Measurements from ENCODE around the gene WNT16.
"Not testable (repeated sequence)": the region's sequence is repeated elsewhere in the genome, so short reads cannot be mapped to it uniquely, and the experiment has no call there.

The WNT16 gene

GRCh38 chr7:121328508-121329190 is at the start of gene WNT16:
Gene WNT16 (plus strand): TSS chr7:121329000. CDS start chr7:121329293, 293 bp downstream.
- Mint-ChIP-seq H3K27me3 (peaks cover 53% of the 10 kb centered on the region), H3K4me1 (ENCODE audit: low read depth) (peaks cover 5% of the 10 kb centered on the region), H3K27ac (no peak within 1 kb of the TSS), H3K36me3 (ENCODE audit: low read depth) (no peaks in the 10 kb centered on the region), H3K9me3 (no peaks in the 10 kb centered on the region), H3K4me3 (no peak within 1 kb of the TSS)
- intact Hi-C loops (cut with micrococcal nuclease) = no loop called here

GRCh38 chr7:121279060-121279620 is 49.7 kb upstream of the WNT16 start:
- intact Hi-C loops (cut with micrococcal nuclease) = no loop called here
- Mint-ChIP-seq H3K27me3 (no peaks in the 10 kb centered on the region), H3K36me3 (ENCODE audit: low read depth) (no peaks in the 10 kb centered on the region), H3K9me3 (peaks cover 10% of the 10 kb centered on the region), H3K4me3 (no peak overlapping the region), H3K4me1 (ENCODE audit: low read depth) (no peaks in the 10 kb centered on the region), H3K27ac (no peak overlapping the region)

GRCh38 chr7:121279822-121280221 is 49.0 kb upstream of the WNT16 start:
- Mint-ChIP-seq H3K36me3 (ENCODE audit: low read depth) (no peaks in the 10 kb centered on the region), H3K4me3 (no peak overlapping the region), H3K27ac (no peak overlapping the region), H3K4me1 (ENCODE audit: low read depth) (no peaks in the 10 kb centered on the region), H3K9me3 (peaks cover 17% of the 10 kb centered on the region), H3K27me3 (no peaks in the 10 kb centered on the region)
- intact Hi-C loops (cut with micrococcal nuclease) = no loop called here

- intact Hi-C loops (cut with micrococcal nuclease) = no loop called here
- H3K4me3 Mint-ChIP-seq = no peak overlapping the region
Measured at GRCh38 chr7:121280656-121281055, 48.1 kb upstream of the WNT16 start.

GRCh38 chr7:121282129-121282528 is 46.7 kb upstream of the WNT16 start:
- Mint-ChIP-seq H3K27ac (no peak overlapping the region), H3K9me3 (peaks cover 40% of the 10 kb centered on the region), H3K36me3 (ENCODE audit: low read depth) (no peaks in the 10 kb centered on the region), H3K4me3 (no peak overlapping the region), H3K4me1 (ENCODE audit: low read depth) (no peaks in the 10 kb centered on the region), H3K27me3 (no peaks in the 10 kb centered on the region)
- intact Hi-C loops (cut with micrococcal nuclease) = no loop called here

More at GRCh38 chr7:121280656-121281055, 48.1 kb upstream of the WNT16 start:
- Mint-ChIP-seq H3K4me1 (ENCODE audit: low read depth) (no peaks in the 10 kb centered on the region), H3K36me3 (ENCODE audit: low read depth) (no peaks in the 10 kb centered on the region), H3K27ac (no peak overlapping the region), H3K9me3 (peaks cover 26% of the 10 kb centered on the region), H3K27me3 (no peaks in the 10 kb centered on the region)

- no peaks in the 10 kb centered on the region for H3K4me1 Mint-ChIP-seq (ENCODE audit: low read depth)
- H3K36me3 Mint-ChIP-seq (ENCODE audit: low read depth) = no peaks in the 10 kb centered on the region
- H3K9me3 Mint-ChIP-seq = peaks cover 41% of the 10 kb centered on the region
- H3K4me3 Mint-ChIP-seq = no peak overlapping the region
- H3K27ac Mint-ChIP-seq = no peak overlapping the region
- no peaks in the 10 kb centered on the region for H3K27me3 Mint-ChIP-seq
- intact Hi-C loops (cut with micrococcal nuclease) = no loop called here
Measured at GRCh38 chr7:121285066-121285667, 43.6 kb upstream of the WNT16 start.

GRCh38 chr7:121286186-121286585 is 42.6 kb upstream of the WNT16 start:
- H3K27ac Mint-ChIP-seq = no peak overlapping the region

GRCh38 chr7:121286742-121287734 is 41.8 kb upstream of the WNT16 start:
- H3K27ac Mint-ChIP-seq = no peak overlapping the region
- H3K4me1 Mint-ChIP-seq (ENCODE audit: low read depth) = no peaks in the 10 kb centered on the region
- peaks cover 49% of the 10 kb centered on the region for H3K9me3 Mint-ChIP-seq
- no peaks in the 10 kb centered on the region for H3K36me3 Mint-ChIP-seq (ENCODE audit: low read depth)
- H3K4me3 Mint-ChIP-seq = no peak overlapping the region
- H3K27me3 Mint-ChIP-seq = no peaks in the 10 kb centered on the region
- intact Hi-C loops (cut with micrococcal nuclease) = no loop called here

More at GRCh38 chr7:121286186-121286585, 42.6 kb upstream of the WNT16 start:
- Mint-ChIP-seq H3K27me3 (no peaks in the 10 kb centered on the region), H3K36me3 (ENCODE audit: low read depth) (no peaks in the 10 kb centered on the region), H3K4me1 (ENCODE audit: low read depth) (no peaks in the 10 kb centered on the region), H3K4me3 (no peak overlapping the region), H3K9me3 (peaks cover 41% of the 10 kb centered on the region)
- intact Hi-C loops (cut with micrococcal nuclease) = no loop called here

GRCh38 chr7:121288894-121289293 is 39.9 kb upstream of the WNT16 start:
- H3K27me3 Mint-ChIP-seq = no peaks in the 10 kb centered on the region

GRCh38 chr7:121289930-121290329 is 38.9 kb upstream of the WNT16 start:
- intact Hi-C loops (cut with micrococcal nuclease); H3K36me3 Mint-ChIP-seq (ENCODE audit: low read depth); H3K4me1 Mint-ChIP-seq (ENCODE audit: low read depth); H3K27me3 Mint-ChIP-seq; H3K4me3 Mint-ChIP-seq; H3K27ac Mint-ChIP-seq: not testable (repeated sequence)
- peaks cover 41% of the 10 kb centered on the region for H3K9me3 Mint-ChIP-seq

More at GRCh38 chr7:121288894-121289293, 39.9 kb upstream of the WNT16 start:
- H3K36me3 Mint-ChIP-seq (ENCODE audit: low read depth) = no peaks in the 10 kb centered on the region
- peaks cover 51% of the 10 kb centered on the region for H3K9me3 Mint-ChIP-seq
- H3K27ac Mint-ChIP-seq = no peak overlapping the region
- H3K4me3 Mint-ChIP-seq = no peak overlapping the region
- intact Hi-C loops (cut with micrococcal nuclease) = no loop called here
- no peaks in the 10 kb centered on the region for H3K4me1 Mint-ChIP-seq (ENCODE audit: low read depth)

GRCh38 chr7:121294448-121294992 is 34.3 kb upstream of the WNT16 start:
- Mint-ChIP-seq H3K4me1 (ENCODE audit: low read depth) (no peaks in the 10 kb centered on the region), H3K27ac (no peak overlapping the region), H3K9me3 (peaks cover 18% of the 10 kb centered on the region), H3K4me3 (no peak overlapping the region), H3K36me3 (ENCODE audit: low read depth) (no peaks in the 10 kb centered on the region), H3K27me3 (no peaks in the 10 kb centered on the region)
- intact Hi-C loops (cut with micrococcal nuclease) = no loop called here

- intact Hi-C loops (cut with micrococcal nuclease) = no loop called here
- Mint-ChIP-seq H3K36me3 (ENCODE audit: low read depth) (no peaks in the 10 kb centered on the region), H3K4me3 (no peak overlapping the region), H3K27me3 (no peaks in the 10 kb centered on the region), H3K27ac (no peak overlapping the region), H3K4me1 (ENCODE audit: low read depth) (no peaks in the 10 kb centered on the region), H3K9me3 (peaks cover 13% of the 10 kb centered on the region)
Measured at GRCh38 chr7:121297843-121298242, 31.0 kb upstream of the WNT16 start.

GRCh38 chr7:121298831-121299239 is 30.0 kb upstream of the WNT16 start:
- intact Hi-C loops (cut with micrococcal nuclease) = no loop called here

More at GRCh38 chr7:121298831-121299239, 30.0 kb upstream of the WNT16 start:
- no peaks in the 10 kb centered on the region for H3K36me3 Mint-ChIP-seq (ENCODE audit: low read depth)
- no peaks in the 10 kb centered on the region for H3K27me3 Mint-ChIP-seq
- no peak overlapping the region for H3K4me3 Mint-ChIP-seq
- no peaks in the 10 kb centered on the region for H3K4me1 Mint-ChIP-seq (ENCODE audit: low read depth)
- peaks cover 13% of the 10 kb centered on the region for H3K9me3 Mint-ChIP-seq
- H3K27ac Mint-ChIP-seq = no peak overlapping the region

Measured in dendritic cell treated with granulocyte-macrophage colony-stimulating factor and Interleukin-4, amounts not matched to agents 40 ng/mL and 50 ng/mL, for 4 days (primary cell).